ENCODE results near the gene PPFIA4. TPM values are rescaled to one million over a fixed set of nuclear protein-coding genes. Genes with fewer than 3 reads are reported as not detected.

Gene PPFIA4
- total RNA-seq, 1 experiment from 2014 or later, result not detected

DNA sequence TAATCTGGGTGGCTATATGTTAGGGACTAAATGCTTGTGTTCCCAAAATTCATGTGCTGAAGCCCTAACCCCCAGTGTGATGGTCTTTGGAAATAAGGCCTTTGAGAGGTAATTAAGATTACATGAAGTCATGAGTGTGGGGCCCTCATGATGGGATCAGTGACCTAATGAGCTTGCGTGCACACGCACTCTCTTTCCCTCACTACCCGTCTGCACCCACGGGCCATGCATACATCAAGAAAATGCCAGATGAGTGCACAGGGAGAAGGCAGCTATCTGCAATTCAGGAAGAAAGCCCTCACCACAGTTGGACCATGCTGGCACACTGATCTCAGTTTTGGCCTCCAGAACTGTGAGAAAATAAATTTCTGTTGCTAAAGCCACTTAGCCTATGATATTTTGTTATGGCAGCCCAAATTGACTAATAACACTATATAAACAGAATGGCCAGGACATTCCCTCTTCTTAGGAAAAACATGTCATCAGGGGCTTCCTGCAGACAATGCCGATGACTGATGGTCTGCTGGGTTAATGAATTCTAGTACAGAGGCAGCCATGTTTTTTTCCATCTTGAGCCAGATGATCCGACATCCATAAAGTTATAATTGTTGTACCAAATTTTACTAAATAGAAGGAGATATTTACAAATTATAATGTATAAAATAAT lies 77.7 kb downstream of the PPFIA4 start:
- no peaks in the 10 kb centered on the region for H3K9me3 ChIP-seq (ENCODE audit: low read length)
- H2AFZ ChIP-seq (ENCODE audit: low read length), result no peak overlapping the region
- no peak overlapping the region for H3K4me2 ChIP-seq (ENCODE audit: low read depth, low read length, poor library complexity, severe bottlenecking)
- no peak overlapping the region for H3K27ac ChIP-seq (ENCODE audit: low read length)
- peaks cover 4% of the 10 kb centered on the region; the same call in 1 of the 2 replicates for H3K4me1 ChIP-seq (ENCODE audit: low read length)
- H3K9ac ChIP-seq (ENCODE audit: low read length), result no peak overlapping the region
- H3K4me3 ChIP-seq (ENCODE audit: low read length), result no peak overlapping the region
- no peaks in the 10 kb centered on the region for H3K9me2 ChIP-seq (replicated peaks; ENCODE audit: insufficient read depth, low read length)
- no peaks in the 10 kb centered on the region for H4K20me1 ChIP-seq (ENCODE audit: insufficient read depth, low read depth, low read length)
- no peak for DNase-seq
- H3K36me3 ChIP-seq (ENCODE audit: insufficient read depth, low read length), result no peaks in the 10 kb centered on the region
- no peaks in the 10 kb centered on the region for H3K27me3 ChIP-seq (ENCODE audit: low read length)
- no peaks in the 10 kb centered on the region for H3K79me2 ChIP-seq (ENCODE audit: low read length)

- no peaks in the 10 kb centered on the region for H3K79me2 ChIP-seq (ENCODE audit: low read length)
- H3K9me3 ChIP-seq (ENCODE audit: low read length), result no peaks in the 10 kb centered on the region
- H2AFZ ChIP-seq (ENCODE audit: low read length), result no peak overlapping the region
- no peaks in the 10 kb centered on the region for H3K36me3 ChIP-seq (ENCODE audit: insufficient read depth, low read length)
- H3K4me3 ChIP-seq (ENCODE audit: low read length), result no peak overlapping the region
- no peaks in the 10 kb centered on the region for H3K9me2 ChIP-seq (replicated peaks; ENCODE audit: insufficient read depth, low read length)
- no peak overlapping the region for H3K4me2 ChIP-seq (ENCODE audit: low read depth, low read length, poor library complexity, severe bottlenecking)
- peaks cover 4% of the 10 kb centered on the region; the same call in 1 of the 2 replicates for H3K4me1 ChIP-seq (ENCODE audit: low read length)
- DNase-seq, result no peak
- H4K20me1 ChIP-seq (ENCODE audit: insufficient read depth, low read depth, low read length), result no peaks in the 10 kb centered on the region
- H3K27ac ChIP-seq (ENCODE audit: low read length), result no peak overlapping the region
- H3K9ac ChIP-seq (ENCODE audit: low read length), result no peak overlapping the region
- no peaks in the 10 kb centered on the region for H3K27me3 ChIP-seq (ENCODE audit: low read length)
These were observed 78.6 kb downstream of the PPFIA4 start for GRCh38 chr1:203104789-203105390.

DNA sequence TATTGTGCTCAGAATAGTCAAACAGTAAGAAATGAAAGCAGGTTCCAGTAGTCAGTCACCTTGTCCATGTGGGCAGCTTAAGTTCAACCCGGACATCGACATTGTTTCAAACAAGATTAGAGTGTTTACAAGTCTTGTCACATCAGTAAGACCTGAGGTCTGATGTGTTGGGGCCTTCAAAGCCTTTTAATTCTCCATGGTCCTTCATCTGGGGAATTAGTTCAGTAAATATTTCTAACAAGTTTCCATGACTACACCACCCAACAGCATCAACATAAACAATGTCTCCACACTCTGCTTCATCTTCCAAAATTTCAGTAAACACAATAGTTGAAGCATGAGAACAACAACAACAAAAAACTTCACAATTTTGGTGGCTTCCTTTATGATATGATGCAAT lies 86.2 kb downstream of the PPFIA4 start:
- Histone ChIP-seq H2AFZ (ENCODE audit: low read length) (peak overlapping the region; percentile 8; the same call in 1 of the 2 replicates), H4K20me1 (ENCODE audit: insufficient read depth, low read depth, low read length) (no peaks in the 10 kb centered on the region), H3K4me2 (ENCODE audit: low read depth, low read length, poor library complexity, severe bottlenecking) (no peak overlapping the region), H3K9ac (ENCODE audit: low read length) (no peak overlapping the region), H3K27me3 (ENCODE audit: low read length) (no peaks in the 10 kb centered on the region), H3K79me2 (ENCODE audit: low read length) (no peaks in the 10 kb centered on the region), H3K9me3 (ENCODE audit: low read length) (no peaks in the 10 kb centered on the region), H3K36me3 (ENCODE audit: insufficient read depth, low read length) (no peaks in the 10 kb centered on the region), H3K9me2 (replicated peaks; ENCODE audit: insufficient read depth, low read length) (no peaks in the 10 kb centered on the region), H3K27ac (ENCODE audit: low read length) (no peak overlapping the region), H3K4me1 (ENCODE audit: low read length) (peaks cover 15% of the 10 kb centered on the region), H3K4me3 (ENCODE audit: low read length) (no peak overlapping the region)
- no peak for DNase-seq

DNA sequence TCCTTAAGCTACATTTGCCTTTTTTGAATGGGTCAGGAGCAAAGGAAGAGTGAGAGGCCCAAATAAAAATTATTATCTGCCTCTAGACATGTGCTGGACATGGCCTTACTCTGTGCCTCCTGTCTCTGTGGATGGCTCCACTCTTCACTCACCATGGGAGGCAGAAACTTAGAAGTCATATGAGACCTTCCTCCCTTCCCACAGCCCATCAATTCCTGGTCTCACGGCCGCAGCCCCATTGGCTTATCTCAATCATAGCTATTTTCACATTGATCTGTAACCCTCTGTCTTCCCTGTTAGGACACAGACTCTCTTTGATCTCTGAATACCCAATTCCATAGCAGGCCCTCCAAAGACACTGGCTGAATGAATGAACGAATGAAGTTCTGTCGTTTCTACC lies 87.0 kb downstream of the PPFIA4 start:
- Histone ChIP-seq H4K20me1 (ENCODE audit: insufficient read depth, low read depth, low read length) (no peaks in the 10 kb centered on the region), H3K27ac (ENCODE audit: low read length) (no peak overlapping the region), H3K4me3 (ENCODE audit: low read length) (no peak overlapping the region), H3K9me2 (replicated peaks; ENCODE audit: insufficient read depth, low read length) (no peaks in the 10 kb centered on the region), H3K36me3 (ENCODE audit: insufficient read depth, low read length) (no peaks in the 10 kb centered on the region), H3K4me2 (ENCODE audit: low read depth, low read length, poor library complexity, severe bottlenecking) (no peak overlapping the region), H3K9me3 (ENCODE audit: low read length) (no peaks in the 10 kb centered on the region), H3K79me2 (ENCODE audit: low read length) (no peaks in the 10 kb centered on the region), H3K4me1 (ENCODE audit: low read length) (peaks cover 15% of the 10 kb centered on the region), H3K9ac (ENCODE audit: low read length) (no peak overlapping the region), H3K27me3 (ENCODE audit: low read length) (no peaks in the 10 kb centered on the region), H2AFZ (ENCODE audit: low read length) (no peak overlapping the region)
- no peak for DNase-seq

GRCh38 chr1:203114202-203114601 lies 87.9 kb downstream of the PPFIA4 start:
- H3K4me3 ChIP-seq (ENCODE audit: low read length), result no peak overlapping the region
- no peak for DNase-seq
- no peak overlapping the region for H3K27ac ChIP-seq (ENCODE audit: low read length)
- H3K36me3 ChIP-seq (ENCODE audit: insufficient read depth, low read length), result no peaks in the 10 kb centered on the region
- 0 out of 2 replicates have a peak overlapping the region, but pooled peaks have one; percentile 5 for H2AFZ ChIP-seq (ENCODE audit: low read length)
- no peaks in the 10 kb centered on the region for H3K79me2 ChIP-seq (ENCODE audit: low read length)
- no peaks in the 10 kb centered on the region for H4K20me1 ChIP-seq (ENCODE audit: insufficient read depth, low read depth, low read length)
- no peaks in the 10 kb centered on the region for H3K9me2 ChIP-seq (replicated peaks; ENCODE audit: insufficient read depth, low read length)
- H3K9ac ChIP-seq (ENCODE audit: low read length), result no peak overlapping the region
- H3K4me2 ChIP-seq (ENCODE audit: low read depth, low read length, poor library complexity, severe bottlenecking), result no peak overlapping the region
- peaks cover 15% of the 10 kb centered on the region for H3K4me1 ChIP-seq (ENCODE audit: low read length)
- H3K27me3 ChIP-seq (ENCODE audit: low read length), result no peaks in the 10 kb centered on the region
- H3K9me3 ChIP-seq (ENCODE audit: low read length), result no peaks in the 10 kb centered on the region

DNA sequence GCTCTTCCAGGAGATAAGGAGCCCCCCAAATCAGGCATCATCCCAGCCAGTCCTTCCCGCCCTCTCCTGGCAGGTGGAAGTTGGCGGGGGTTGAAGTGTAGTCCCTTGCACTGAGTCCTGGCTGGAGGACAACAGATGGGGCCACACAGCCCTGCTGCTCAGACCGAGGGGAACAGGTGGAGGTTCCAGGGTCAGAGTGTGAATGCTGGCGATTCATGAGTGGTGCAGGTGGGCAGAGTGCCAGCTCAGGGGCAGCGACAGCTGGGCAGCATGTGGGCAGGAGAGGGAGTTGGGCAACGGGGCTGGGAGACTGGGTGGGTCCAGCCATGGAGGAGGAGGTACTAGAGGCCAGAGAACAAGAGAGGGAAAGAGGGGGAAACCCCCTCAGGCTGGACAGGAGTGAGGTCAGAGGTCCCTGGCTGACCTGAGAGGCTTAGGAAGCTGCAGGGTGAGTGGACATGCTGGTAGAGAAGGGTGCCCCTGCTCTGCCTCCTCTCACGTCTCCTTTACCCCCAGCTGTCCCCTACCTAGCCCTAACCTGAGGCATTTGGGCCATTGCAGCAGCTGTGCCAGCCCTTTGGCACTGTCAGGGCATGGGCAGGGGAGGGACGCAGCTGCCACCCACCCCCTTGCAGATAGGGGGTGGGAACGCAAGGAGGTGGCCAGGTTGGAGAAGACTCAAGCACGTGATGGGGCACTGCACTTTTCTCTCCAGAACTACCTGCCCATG lies 90.0 kb downstream of the PPFIA4 start:
- no peak overlapping the region for H3K4me3 ChIP-seq (ENCODE audit: low read length)
- H4K20me1 ChIP-seq (ENCODE audit: insufficient read depth, low read depth, low read length), result no peaks in the 10 kb centered on the region
- no peaks in the 10 kb centered on the region for H3K9me2 ChIP-seq (replicated peaks; ENCODE audit: insufficient read depth, low read length)
- H3K4me2 ChIP-seq (ENCODE audit: low read depth, low read length, poor library complexity, severe bottlenecking), result no peak overlapping the region
- H3K9me3 ChIP-seq (ENCODE audit: low read length), result no peaks in the 10 kb centered on the region
- H3K4me1 ChIP-seq (ENCODE audit: low read length), result peaks cover 15% of the 10 kb centered on the region
- H2AFZ ChIP-seq (ENCODE audit: low read length), result no peak overlapping the region
- H3K27me3 ChIP-seq (ENCODE audit: low read length), result no peaks in the 10 kb centered on the region
- no peaks in the 10 kb centered on the region for H3K79me2 ChIP-seq (ENCODE audit: low read length)
- no peak overlapping the region for H3K27ac ChIP-seq (ENCODE audit: low read length)
- no peak for DNase-seq
- no peak overlapping the region for H3K9ac ChIP-seq (ENCODE audit: low read length)
- no peaks in the 10 kb centered on the region for H3K36me3 ChIP-seq (ENCODE audit: insufficient read depth, low read length)

DNA sequence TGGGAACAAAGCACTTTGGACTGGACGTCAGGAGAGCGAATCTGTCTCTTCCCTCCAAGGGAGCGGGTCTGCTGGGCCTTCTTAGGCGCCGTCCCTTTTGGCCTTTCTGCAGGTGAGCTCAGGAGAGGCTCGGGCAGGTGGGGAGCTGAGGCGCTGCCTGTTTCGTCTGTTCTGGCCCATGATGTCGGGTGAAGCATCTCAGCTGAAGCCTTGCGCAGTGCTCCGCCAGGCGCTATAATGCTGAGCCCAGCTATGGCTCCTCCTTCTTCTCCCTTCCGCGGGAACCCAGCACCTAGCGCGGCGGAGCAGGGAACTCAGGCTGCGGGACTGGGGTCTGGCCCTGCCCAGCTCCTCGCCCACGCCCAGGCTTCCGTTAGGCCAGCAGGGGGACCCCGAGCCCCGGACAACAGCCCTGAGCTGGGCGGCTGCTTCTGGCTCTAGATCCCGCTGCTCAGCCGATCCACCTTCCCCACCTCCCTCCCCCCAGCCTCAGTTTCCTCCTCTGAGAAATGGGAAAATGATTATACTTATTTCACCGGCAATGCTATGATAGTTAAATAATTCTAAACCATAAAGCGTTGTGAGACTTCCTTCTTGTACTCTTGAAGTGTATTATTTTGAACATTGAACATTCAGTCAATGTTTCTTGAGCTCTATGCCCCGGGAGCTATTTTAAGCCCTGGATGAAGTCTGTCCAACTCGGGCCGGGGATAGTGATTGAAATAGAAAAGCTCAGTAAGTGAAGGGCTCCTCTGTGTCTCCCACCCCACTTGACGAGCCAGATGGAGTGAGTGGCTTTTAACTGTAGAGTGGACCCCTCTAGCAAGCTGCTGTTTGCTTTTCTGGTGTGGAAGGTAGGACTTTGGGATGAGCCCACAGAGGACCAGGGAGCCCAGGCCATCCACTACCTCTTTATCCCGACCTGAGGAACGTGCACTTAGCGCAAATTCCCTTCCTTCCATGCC lies 91.6 kb downstream of the PPFIA4 start:
- Histone ChIP-seq H3K27ac (ENCODE audit: low read length) (no peak overlapping the region), H3K4me1 (ENCODE audit: low read length) (peaks cover 12% of the 10 kb centered on the region), H3K27me3 (ENCODE audit: low read length) (no peaks in the 10 kb centered on the region), H3K9me2 (replicated peaks; ENCODE audit: insufficient read depth, low read length) (no peaks in the 10 kb centered on the region), H4K20me1 (ENCODE audit: insufficient read depth, low read depth, low read length) (no peaks in the 10 kb centered on the region), H2AFZ (ENCODE audit: low read length) (no peak overlapping the region), H3K36me3 (ENCODE audit: insufficient read depth, low read length) (no peaks in the 10 kb centered on the region), H3K4me3 (ENCODE audit: low read length) (no peak overlapping the region), H3K9me3 (ENCODE audit: low read length) (no peaks in the 10 kb centered on the region), H3K9ac (ENCODE audit: low read length) (no peak overlapping the region), H3K4me2 (ENCODE audit: low read depth, low read length, poor library complexity, severe bottlenecking) (no peak overlapping the region), H3K79me2 (ENCODE audit: low read length) (no peaks in the 10 kb centered on the region)
- peak; percentile 79 for DNase-seq
